HCT116 (cell line): ENCODE data around the gene PIP4K2A. TPM values are rescaled to one million over a fixed set of nuclear protein-coding genes. Genes with fewer than 3 reads are reported as not detected.

Experiments used
- ATAC-seq: fragments of 200-7000 bp; cut with Tn5 transposase; 2 replicates; pipeline ENCODE4 v1.9.1; 2020; ENCODE audit warnings: mild to moderate bottlenecking, moderate library complexity
- BruUV-seq: library from RNA; stranded (reverse); fragments of 400-500 nt; replicated peaks from 2 replicates; lab custom pipeline; 2021; lab: Mats Ljungman, UMichigan
- CTCF ChIA-PET: fragments of 300-600 bp; sonication (Branson Sonifier 250); formaldehyde crosslinking; loops from one replicate; lab custom pipeline; 2021; ENCODE audit warnings: antibody characterized with exemption; lab: Charles Lee
- POLR2A ChIA-PET: fragments of 300-600, 350-600 bp; sonication (Branson Sonifier 250); formaldehyde crosslinking; loops from one replicate; lab custom pipeline; 2021; ENCODE audit warnings: antibody characterized with exemption; lab: Charles Lee
- RAD21 ChIA-PET, 2 experiments: fragments of 300-600 bp; sonication (Branson Sonifier 250); formaldehyde crosslinking; loops; one replicate each; lab custom pipeline; 2023; ENCODE audit warnings: low total read pairs in 2 of 2; ENCODE audit not compliant: uncharacterized antibody in 2 of 2, unreplicated experiment in 2 of 2, low non-redundant PET in 1 of 2; lab: Charles Lee
- DNase-seq: peaks from one replicate; pipeline ENCODE4 v3.0.0-alpha.2; 2010; ENCODE audit warnings: low read depth, low spot score
- H2AFZ ChIP-seq: fragments of 200-600 bp; shearing (Covaris generic), sonication (generic); 2 replicates; pipeline ENCODE4 v1.6.1; 2017; ENCODE audit warnings: low read depth, mixed run types, mixed read lengths, antibody characterized with exemption, low read length; ENCODE audit not compliant: poor library complexity, severe bottlenecking
- H3K27ac ChIP-seq: 2 replicates; pipeline ENCODE4 v1.5.1; 2012; ENCODE audit warnings: low read depth, low read length
- H3K27me3 ChIP-seq: fragments of 200-600 bp; sonication (generic); 2 replicates; pipeline ENCODE4 v1.6.1; 2016; ENCODE audit warnings: mixed run types, low read length, mixed read lengths; ENCODE audit not compliant: insufficient read depth
- H3K36me3 ChIP-seq, 2 experiments: fragments of 200-500 bp in 1 of 2; fragments of 200-600 bp in 1 of 2; sonication (Bioruptor generic) in 1 of 2; sonication (generic) in 1 of 2; 2 replicates each; pipeline versions ENCODE4 v1.5.1 to v1.6.1; 2014 to 2016; ENCODE audit warnings: low read length in 2 of 2, inconsistent platforms in 1 of 2, mixed read lengths in 1 of 2, mixed run types in 1 of 2; ENCODE audit not compliant: insufficient read depth in 2 of 2, control insufficient read depth in 1 of 2
- H3K4me1 ChIP-seq, 2 experiments: fragments of 200-600 bp in 1 of 2; sonication (generic) in 1 of 2; 2 replicates each; pipeline versions ENCODE4 v1.5.1 to v1.6.1; 2012 to 2017; ENCODE audit warnings: low read length in 2 of 2, inconsistent platforms in 1 of 2, mild to moderate bottlenecking in 1 of 2, mixed read lengths in 1 of 2, mixed run types in 1 of 2, moderate library complexity in 1 of 2; ENCODE audit not compliant: insufficient read depth in 2 of 2, control insufficient read depth in 1 of 2
- H3K4me2 ChIP-seq: fragments of 200-600 bp; sonication (generic); 2 replicates; pipeline ENCODE4 v1.6.1; 2017; ENCODE audit warnings: mixed run types, low read length, mixed read lengths
- H3K4me3 ChIP-seq, 2 experiments: fragments of 200-600 bp in 1 of 2; sonication (generic) in 1 of 2; replicated peaks in 1 of 2; 2 replicates each; pipeline ENCODE4 v1.5.1; 2011 to 2016; ENCODE audit warnings: low read length in 2 of 2, control low read depth in 1 of 2, low read depth in 1 of 2, mild to moderate bottlenecking in 1 of 2, mixed read lengths in 1 of 2, mixed run types in 1 of 2
- H3K79me2 ChIP-seq: fragments of 200-600 bp; sonication (generic); 2 replicates; pipeline ENCODE4 v1.6.1; 2017; ENCODE audit warnings: mild to moderate bottlenecking, mixed run types, low read length, moderate library complexity, mixed read lengths; ENCODE audit not compliant: insufficient read depth
- H3K9ac ChIP-seq: fragments of 200-600 bp; sonication (generic); 2 replicates; pipeline ENCODE4 v1.6.1; 2016; ENCODE audit warnings: low read length, mixed read lengths
- H3K9me2 ChIP-seq: fragments of 200-600 bp; sonication (generic), shearing (Covaris generic); 2 replicates; pipeline ENCODE4 v1.6.1; 2017; ENCODE audit warnings: mixed run types, mild to moderate bottlenecking, moderate library complexity; ENCODE audit not compliant: insufficient read depth
- H3K9me3 ChIP-seq, 2 experiments: fragments of 200-500 bp in 1 of 2; fragments of 200-600 bp in 1 of 2; sonication (Bioruptor generic) in 1 of 2; sonication (generic) in 1 of 2; 2 replicates each; pipeline ENCODE4 v1.6.1; 2014 to 2017; ENCODE audit warnings: low read length in 2 of 2, mixed read lengths in 2 of 2, inconsistent platforms in 1 of 2, low read depth in 1 of 2, mild to moderate bottlenecking in 1 of 2, mixed run types in 1 of 2, moderate library complexity in 1 of 2; ENCODE audit not compliant: control insufficient read depth in 1 of 2, insufficient read depth in 1 of 2
- H4K20me1 ChIP-seq: fragments of 200-600 bp; sonication (generic), shearing (Covaris generic); 2 replicates; pipeline ENCODE4 v1.6.1; 2017; ENCODE audit warnings: mixed run types, mild to moderate bottlenecking, moderate library complexity; ENCODE audit not compliant: insufficient read depth
- CBX3 ChIP-seq: IDR thresholded peaks from 2 replicates; pipeline ENCODE4 v1.6.1; 2012; ENCODE audit warnings: low read depth
- CEBPB ChIP-seq: IDR thresholded peaks from 2 replicates; pipeline ENCODE4 v1.6.1; 2012; ENCODE audit warnings: low read depth
- CTCF ChIP-seq, 3 experiments: fragments of 200-600 bp in 1 of 3; sonication (generic) in 1 of 3; IDR thresholded peaks in 2 of 3; conservative IDR thresholded peaks in 1 of 3; 2 replicates each; pipeline ENCODE4 v1.5.1; 2012 to 2017; ENCODE audit warnings: low read depth in 2 of 3, low read length in 2 of 3, antibody characterized with exemption in 1 of 3, borderline replicate concordance in 1 of 3, control low read depth in 1 of 3, mild to moderate bottlenecking in 1 of 3, mixed read lengths in 1 of 3, mixed run types in 1 of 3, moderate library complexity in 1 of 3; ENCODE audit not compliant: insufficient read depth in 1 of 3
- EGR1 ChIP-seq: IDR thresholded peaks from 2 replicates; pipeline ENCODE4 v1.6.1; 2012; ENCODE audit warnings: low read depth
- EZH2 ChIP-seq: fragments of 200-600 bp; sonication (generic); IDR thresholded peaks from 2 replicates; pipeline ENCODE4 v1.6.1; 2017; ENCODE audit warnings: antibody characterized with exemption, mixed run types
- JUND ChIP-seq: IDR thresholded peaks from 2 replicates; pipeline ENCODE4 v1.6.1; 2012
- MAX ChIP-seq: IDR thresholded peaks from 2 replicates; pipeline ENCODE4 v1.6.1; 2012
- POLR2A ChIP-seq: IDR thresholded peaks from 2 replicates; pipeline ENCODE4 v1.7.0; 2011; ENCODE audit warnings: borderline replicate concordance; ENCODE audit not compliant: insufficient read depth, insufficient read length; ENCODE audit errors: extremely low read depth
- RAD21 ChIP-seq: IDR thresholded peaks from 2 replicates; pipeline ENCODE4 v1.6.1; 2012; ENCODE audit warnings: low read depth, mild to moderate bottlenecking
- SIN3A ChIP-seq: IDR thresholded peaks from 2 replicates; pipeline ENCODE4 v1.6.1; 2012; ENCODE audit warnings: low read depth
- YY1 ChIP-seq: IDR thresholded peaks from 2 replicates; pipeline ENCODE4 v1.6.1; 2011; ENCODE audit warnings: low read length, low read depth, moderate library complexity, mild to moderate bottlenecking; ENCODE audit not compliant: insufficient replicate concordance; ENCODE audit errors: extremely low read depth
- ZBTB33 ChIP-seq: IDR thresholded peaks from 2 replicates; pipeline ENCODE4 v1.6.1; 2011; ENCODE audit warnings: mild to moderate bottlenecking, low read length, moderate library complexity; ENCODE audit not compliant: insufficient replicate concordance; ENCODE audit errors: extremely low read depth
- ZFX ChIP-seq: fragments of 450-650 bp; IDR thresholded peaks from 2 replicates; pipeline ENCODE4 v1.6.1; 2017
- intact Hi-C: fragments of 100-400 bp; cut with micrococcal nuclease; formaldehyde crosslinking; loops from 2 replicates; pipeline ENCODE4 v1.10.0; 2022
- total RNA-seq: library from RNA; stranded (reverse); gene quantifications from one replicate; pipeline ENCODE4 v1.2.1, GENCODE V29; 2021; ENCODE audit not compliant: unreplicated experiment
- TF ChIP-seq, protein P1 (sequence below): IDR thresholded peaks from 2 replicates; pipeline ENCODE4 v1.6.1; 2012; ENCODE audit warnings: low read depth

PIP4K2A gene
- total RNA-seq, 1 experiment from 2014 or later, result 41.9 TPM

DNA sequence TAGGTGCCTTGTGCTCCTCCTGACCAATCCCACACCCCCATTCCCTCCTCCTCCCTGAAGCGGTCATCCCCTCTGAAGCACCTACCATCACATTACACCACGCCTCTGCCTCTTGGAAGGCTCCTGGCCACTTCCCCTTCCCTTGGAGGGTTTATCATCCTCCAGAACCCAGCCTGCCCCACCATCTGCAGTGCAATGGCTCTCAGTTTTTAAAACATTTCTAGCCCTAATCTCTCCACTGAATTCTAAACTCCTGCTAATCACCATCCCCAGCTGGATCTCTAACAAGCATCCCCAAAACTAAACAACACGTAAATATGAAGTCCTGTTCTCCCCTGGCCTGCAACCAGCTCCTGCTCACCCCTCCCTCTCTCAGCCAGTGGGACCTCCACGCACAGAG lies 70.6 kb downstream of the PIP4K2A start:
- POLR2A ChIA-PET, result no interaction called here
- H3K79me2 ChIP-seq, result peaks cover 100% of the 10 kb centered on the region

DNA sequence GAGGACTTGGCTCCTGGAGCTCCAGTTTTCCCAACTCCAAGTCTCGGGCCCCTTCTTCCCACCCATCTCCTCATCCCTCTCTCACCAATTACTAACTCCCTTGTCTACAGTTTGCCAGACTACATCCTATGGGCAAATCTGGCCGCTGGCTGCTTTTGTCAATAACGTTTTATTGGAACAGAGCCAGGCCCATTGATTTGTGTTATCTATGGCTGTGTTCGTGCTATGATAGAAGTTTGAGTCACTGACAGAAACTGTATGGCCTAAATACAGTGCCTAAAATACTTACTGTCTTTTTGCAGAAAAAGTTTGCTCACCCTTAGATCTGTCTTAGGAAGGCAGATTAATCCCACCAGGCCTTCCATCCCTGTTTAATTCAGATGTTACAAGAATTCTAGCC lies 71.3 kb downstream of the PIP4K2A start:
- Histone ChIP-seq H3K4me1 (no peaks in the 10 kb centered on the region; a peak in 1 of 4 replicates), H3K79me2 (peaks cover 100% of the 10 kb centered on the region), H3K36me3 (no peaks in the 10 kb centered on the region), H3K4me3 (no peak overlapping the region), H3K27ac (no peak overlapping the region), H2AFZ (no peak overlapping the region), H3K4me2 (no peak overlapping the region), H3K27me3 (no peaks in the 10 kb centered on the region), H3K9me3 (no peaks in the 10 kb centered on the region), H3K9ac (no peak overlapping the region), H3K9me2 (no peaks in the 10 kb centered on the region), H4K20me1 (no peaks in the 10 kb centered on the region; the same call in 1 of the 2 replicates)
- ChIA-PET POLR2A (no interaction called here), RAD21 (no interaction called here), CTCF (no interaction called here)
- intact Hi-C loops, result no loop called here
- ATAC-seq, result no peak
- DNase-seq, result no peak
- BruUV-seq, result no TSS peak
- TF ChIP-seq MAX (no peak), SIN3A (no peak), CTCF (IDR thresholded peaks at IDR 0.05 in 2 of 3, conservative IDR thresholded peaks at IDR 0.05 in 1 of 3; ENCODE audit: borderline replicate concordance in 1 of 3, insufficient read depth in 1 of 3, low read depth in 2 of 3, low read length in 2 of 3) (no peak)
- TF ChIP-seq, protein P1, sequence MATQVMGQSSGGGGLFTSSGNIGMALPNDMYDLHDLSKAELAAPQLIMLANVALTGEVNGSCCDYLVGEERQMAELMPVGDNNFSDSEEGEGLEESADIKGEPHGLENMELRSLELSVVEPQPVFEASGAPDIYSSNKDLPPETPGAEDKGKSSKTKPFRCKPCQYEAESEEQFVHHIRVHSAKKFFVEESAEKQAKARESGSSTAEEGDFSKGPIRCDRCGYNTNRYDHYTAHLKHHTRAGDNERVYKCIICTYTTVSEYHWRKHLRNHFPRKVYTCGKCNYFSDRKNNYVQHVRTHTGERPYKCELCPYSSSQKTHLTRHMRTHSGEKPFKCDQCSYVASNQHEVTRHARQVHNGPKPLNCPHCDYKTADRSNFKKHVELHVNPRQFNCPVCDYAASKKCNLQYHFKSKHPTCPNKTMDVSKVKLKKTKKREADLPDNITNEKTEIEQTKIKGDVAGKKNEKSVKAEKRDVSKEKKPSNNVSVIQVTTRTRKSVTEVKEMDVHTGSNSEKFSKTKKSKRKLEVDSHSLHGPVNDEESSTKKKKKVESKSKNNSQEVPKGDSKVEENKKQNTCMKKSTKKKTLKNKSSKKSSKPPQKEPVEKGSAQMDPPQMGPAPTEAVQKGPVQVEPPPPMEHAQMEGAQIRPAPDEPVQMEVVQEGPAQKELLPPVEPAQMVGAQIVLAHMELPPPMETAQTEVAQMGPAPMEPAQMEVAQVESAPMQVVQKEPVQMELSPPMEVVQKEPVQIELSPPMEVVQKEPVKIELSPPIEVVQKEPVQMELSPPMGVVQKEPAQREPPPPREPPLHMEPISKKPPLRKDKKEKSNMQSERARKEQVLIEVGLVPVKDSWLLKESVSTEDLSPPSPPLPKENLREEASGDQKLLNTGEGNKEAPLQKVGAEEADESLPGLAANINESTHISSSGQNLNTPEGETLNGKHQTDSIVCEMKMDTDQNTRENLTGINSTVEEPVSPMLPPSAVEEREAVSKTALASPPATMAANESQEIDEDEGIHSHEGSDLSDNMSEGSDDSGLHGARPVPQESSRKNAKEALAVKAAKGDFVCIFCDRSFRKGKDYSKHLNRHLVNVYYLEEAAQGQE, result no peak

More for the DNA sequence above, 70.6 kb downstream of the PIP4K2A start:
- peaks cover under 1 to 5% of the 10 kb centered on the region in 2 experiments; a peak in 2 of 4 replicates for H3K4me1 ChIP-seq
- no peaks in the 10 kb centered on the region for H3K27me3 ChIP-seq
- H3K9me3 ChIP-seq, result no peaks in the 10 kb centered on the region
- no TSS peak for BruUV-seq
- no peaks in the 10 kb centered on the region for H3K9me2 ChIP-seq
- no peak overlapping the region for H2AFZ ChIP-seq
- H3K27ac ChIP-seq, result no peak overlapping the region
- H3K9ac ChIP-seq, result no peak overlapping the region
- TF ChIP-seq CEBPB (no peak), ZBTB33 (no peak), EGR1 (no peak), JUND (no peak), EZH2 (no peak), POLR2A (no peak), CBX3 (no peak), ZFX (no peak), YY1 (no peak), RAD21 (no peak)
- ChIA-PET CTCF (no interaction called here), RAD21 (no interaction called here)
- H3K36me3 ChIP-seq, result no peaks in the 10 kb centered on the region
- H4K20me1 ChIP-seq, result no peaks in the 10 kb centered on the region; the same call in 1 of the 2 replicates
- no peak overlapping the region for H3K4me3 ChIP-seq
- ATAC-seq, result no peak
- no peak for DNase-seq
- intact Hi-C loops, result no loop called here
- no peak overlapping the region for H3K4me2 ChIP-seq
